NCI-H748 (cell line): ENCODE results near the gene CAMK1G.

Experiments used
- DNase-seq: peaks from one replicate; lab custom pipeline; 2025; ENCODE audit not compliant: unreplicated experiment; lab: John Stamatoyannopoulos, UW

The CAMK1G gene

DNA sequence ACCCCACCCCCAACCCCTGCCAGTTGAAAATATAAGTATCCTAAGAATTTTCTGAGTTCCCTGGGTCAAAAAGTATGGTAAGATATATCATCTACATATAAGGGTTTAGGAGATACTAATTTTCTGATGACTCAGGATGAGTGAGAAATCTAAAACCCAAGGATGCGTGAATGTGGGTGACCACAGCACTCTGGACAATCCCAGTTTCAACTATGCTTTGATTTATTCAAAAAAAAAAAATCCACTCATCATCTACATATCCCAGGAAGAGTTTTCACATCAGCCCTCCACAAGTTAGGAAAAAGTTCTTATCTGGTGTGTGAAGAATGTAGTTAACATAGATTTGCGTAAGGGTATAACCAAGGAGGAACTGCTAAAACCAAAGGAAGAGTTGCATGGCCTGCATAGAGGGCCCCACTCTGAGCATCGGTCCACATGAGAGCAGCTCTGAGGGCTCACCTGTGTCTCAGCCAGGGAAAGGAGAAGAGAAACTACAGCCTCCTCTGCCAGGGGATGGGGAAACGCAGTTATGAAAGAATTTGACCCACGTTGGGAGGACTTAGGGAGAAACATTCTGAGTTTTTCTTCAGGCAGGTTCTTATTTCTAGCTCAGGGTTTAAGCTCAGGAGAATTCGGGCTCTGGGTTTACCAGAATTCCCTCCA is 50.0 kb downstream of the CAMK1G start:
- no peak for DNase-seq

DNA sequence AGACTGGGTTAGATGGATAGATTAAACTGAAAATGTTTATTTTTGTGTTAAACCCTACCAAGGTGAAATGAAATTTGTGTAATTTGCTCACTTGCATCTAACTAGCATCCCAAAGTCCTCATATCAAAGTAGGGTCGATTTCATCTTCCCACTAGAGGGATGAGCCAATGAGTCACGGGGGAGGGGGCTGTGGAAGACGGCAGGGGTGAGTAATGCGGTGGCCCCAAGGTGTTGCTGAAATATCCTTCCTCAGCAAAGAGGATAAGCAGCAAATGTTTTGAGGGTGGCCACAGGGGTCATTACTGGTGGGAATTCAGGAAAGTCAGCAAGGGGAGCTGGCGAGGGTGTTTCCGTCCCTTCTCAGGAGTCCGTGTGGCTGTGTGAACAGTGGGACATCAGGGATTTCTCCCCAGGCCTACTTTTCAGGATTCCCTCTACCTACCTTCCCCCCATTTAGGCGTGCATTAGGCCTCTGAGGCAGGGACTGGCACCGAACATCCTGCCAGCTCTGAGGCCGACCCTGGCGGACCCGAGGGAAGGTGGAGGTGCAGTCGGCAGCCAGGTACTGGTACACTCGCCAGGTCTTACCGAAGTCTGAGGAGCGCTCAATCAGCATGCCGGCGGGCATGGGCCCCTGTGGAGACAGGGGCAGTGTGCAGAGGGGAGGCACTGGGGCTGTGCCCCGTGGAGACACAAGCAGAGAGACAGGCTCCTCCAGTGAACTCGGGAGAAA is 50.7 kb downstream of the CAMK1G start:
- no peak for DNase-seq

DNA sequence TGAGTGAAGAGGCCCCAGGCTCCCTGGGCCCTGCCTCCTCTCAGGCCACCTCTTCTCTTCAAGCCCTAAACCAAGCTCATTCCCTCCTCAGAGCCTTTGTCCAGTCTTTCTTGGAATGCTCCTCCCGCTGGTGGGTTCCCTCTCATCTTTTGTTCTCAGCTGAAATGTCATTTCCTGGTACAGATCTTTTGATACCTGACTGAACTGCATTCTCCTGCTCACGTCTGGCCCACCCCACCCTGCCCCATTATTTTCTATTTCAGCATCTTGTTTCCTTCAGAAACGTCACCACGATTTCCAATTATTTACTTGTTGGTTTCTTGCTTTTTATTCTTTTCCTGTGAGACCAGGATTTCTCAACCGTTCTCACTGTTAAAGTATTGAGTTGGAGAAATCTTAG is 52.3 kb downstream of the CAMK1G start:
- DNase-seq, result no peak

DNA sequence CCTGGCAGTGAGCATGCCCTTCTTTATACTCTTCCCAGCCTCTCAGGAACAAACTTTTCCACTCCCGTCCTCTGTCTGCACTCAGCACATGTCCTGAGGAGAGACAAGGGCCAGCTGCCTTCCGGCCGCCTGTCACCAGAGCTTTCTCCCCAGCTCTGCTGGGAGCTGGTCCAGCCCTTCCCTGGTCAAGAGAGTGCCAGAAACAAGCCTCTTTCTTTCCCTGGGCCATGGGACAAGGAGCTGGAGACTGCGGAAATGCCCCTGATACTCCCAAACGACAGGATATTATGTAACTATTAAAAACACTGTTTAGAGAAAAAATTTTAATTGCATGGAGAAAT is 58.3 kb downstream of the CAMK1G start:
- no peak for DNase-seq

DNA sequence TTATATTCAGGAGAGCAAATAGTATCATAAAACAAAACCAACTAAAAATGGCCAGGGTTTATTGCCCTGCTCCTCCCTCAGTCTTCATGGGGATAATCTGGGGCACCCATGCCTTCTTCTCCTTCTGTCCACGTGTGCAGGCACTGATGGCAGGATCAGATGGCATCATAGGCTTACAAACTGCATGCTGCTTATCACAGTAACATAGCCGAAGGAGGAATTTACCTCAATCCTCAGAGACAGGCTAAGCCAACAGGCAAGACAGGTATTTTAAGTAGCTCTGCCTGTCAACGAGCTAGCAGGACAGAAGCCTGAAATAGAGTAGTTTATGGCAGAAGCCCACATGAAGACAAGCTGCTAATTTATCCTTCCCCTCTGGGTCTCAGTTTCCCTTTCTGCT is 59.3 kb downstream of the CAMK1G start:
- no peak for DNase-seq

DNA sequence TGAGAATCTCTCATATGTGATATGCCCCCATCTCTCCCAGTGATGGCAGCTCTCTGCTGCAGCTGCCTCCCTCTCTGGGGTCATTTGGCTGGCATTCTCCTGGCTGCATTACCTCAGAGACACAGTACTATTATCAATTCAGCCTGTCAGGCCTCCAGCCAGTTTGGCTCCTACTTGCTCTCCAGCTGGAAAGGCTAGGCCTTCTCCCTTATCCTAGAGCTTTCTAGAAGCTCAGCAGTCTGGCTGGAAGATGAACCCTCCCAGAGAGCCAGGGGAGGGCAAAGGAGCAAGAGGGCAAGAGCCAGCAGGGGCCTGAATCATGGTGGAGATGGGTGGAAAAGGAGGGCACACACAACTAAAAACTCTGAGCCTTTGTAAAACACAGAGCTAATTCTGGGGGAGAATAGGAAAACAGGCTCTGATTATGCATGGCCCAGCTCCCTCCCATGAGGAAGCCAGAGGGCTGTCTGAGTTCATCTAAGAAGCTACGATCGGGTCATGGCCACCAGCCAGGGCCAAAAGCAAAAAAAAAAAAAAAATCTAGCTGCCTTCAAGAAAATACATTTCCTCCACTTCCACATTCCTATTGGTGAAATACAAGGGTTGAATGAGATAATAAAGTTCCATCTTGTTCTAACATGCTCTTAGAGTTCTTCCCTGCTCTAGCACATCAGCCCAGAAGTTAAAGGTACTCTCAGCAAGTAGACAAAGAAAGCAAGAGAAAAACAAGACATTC is 59.9 kb downstream of the CAMK1G start:
- no peak for DNase-seq

DNA sequence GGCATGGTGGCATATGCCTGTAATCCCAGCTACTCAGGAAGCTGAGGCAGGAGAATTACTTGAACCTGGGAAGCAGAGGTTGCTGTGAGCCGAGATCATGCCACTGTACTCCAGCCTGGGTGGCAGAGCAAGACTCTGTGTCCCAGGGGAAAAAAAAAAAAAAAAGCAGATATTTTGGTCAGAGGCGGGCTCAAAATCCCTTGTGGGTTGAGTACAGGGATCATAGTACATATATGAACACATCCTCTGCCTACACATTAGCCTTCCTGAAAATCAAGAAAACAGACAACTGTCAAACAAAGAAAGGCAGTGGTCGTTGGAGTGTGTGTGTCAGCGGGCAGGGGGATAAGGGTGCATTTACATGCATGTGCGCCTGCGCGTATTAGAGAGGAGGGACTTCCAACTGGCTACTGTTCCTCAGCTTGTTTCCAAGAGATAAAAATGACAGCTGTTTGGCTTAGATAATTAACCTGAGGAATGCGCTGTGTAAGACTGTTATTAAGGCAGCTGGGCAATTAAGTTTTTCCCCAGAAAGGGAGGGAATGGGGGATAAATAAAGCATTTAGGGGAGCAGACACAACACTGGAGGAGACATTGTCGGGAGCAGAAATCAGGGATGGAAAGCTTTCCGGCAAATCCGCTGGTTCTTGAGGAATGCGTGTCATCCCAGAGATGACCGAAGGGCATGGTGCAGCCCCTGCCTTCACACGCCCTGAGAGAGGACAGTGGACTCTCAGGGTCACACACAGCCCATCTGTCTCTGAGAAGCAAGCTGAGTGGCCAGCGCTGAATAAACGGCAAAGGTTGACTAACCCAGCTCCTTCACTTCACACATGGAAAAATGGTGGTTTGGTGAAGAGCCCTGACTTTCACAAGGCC is 62.3 kb downstream of the CAMK1G start:
- DNase-seq, result peak; percentile 25

DNA sequence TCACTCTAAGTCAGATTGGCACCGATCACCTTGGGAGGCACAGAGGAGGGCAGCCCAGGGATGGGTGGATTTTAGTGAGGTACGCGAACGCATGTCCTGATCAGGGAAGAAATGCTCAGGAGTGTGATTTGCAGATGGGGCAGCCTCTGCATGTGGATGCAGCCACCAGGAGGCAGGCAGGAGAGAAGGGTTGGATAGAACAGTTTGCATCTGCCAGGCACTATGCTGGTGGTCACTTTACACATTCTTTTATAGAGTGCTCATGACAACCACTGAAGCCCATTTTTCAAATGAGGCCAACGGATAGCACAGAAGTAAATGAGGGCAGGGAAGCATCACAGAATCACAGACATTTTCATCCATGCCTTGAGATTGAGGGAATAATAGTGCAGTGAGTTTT is 63.0 kb downstream of the CAMK1G start:
- no peak for DNase-seq

DNA sequence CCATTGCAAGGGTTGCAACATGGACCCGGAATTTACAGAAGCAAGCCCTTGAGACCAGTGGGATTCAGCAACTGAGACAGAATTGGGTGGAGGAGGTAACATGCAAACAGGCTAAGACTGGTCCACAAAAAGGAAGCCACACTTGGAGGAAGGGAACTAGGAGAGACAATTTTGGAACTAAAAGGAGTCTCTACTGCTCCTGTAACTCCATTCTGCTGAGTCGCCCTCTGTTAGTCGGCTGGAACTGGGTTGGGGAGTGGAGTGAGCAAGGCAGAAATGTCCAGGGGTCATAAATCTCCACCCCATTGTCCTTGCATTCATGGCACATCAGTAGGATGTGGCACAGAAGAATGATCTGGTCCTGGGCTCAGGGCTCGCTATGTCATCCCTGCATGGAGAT is 63.6 kb downstream of the CAMK1G start:
- no peak for DNase-seq

DNA sequence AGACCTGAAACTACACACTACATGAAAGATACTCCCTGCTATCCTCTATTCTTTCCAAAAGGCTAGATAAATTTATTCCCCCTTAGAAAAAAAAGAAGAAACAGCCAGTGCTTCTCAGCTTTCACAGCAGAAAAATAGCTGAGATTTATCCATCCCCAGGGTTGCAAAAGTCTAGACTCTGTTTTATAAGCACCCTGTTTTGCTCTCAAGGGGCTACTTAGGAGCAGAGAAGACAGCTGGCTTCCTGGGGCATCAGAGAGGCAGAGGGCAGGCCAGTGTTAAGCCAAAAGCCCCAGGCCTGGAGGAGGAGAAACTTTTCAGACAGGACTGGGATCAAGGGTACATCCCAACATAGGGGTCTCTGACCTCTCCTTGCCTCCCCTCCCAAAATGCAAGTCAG is 64.8 kb downstream of the CAMK1G start:
- DNase-seq, result no peak

DNA sequence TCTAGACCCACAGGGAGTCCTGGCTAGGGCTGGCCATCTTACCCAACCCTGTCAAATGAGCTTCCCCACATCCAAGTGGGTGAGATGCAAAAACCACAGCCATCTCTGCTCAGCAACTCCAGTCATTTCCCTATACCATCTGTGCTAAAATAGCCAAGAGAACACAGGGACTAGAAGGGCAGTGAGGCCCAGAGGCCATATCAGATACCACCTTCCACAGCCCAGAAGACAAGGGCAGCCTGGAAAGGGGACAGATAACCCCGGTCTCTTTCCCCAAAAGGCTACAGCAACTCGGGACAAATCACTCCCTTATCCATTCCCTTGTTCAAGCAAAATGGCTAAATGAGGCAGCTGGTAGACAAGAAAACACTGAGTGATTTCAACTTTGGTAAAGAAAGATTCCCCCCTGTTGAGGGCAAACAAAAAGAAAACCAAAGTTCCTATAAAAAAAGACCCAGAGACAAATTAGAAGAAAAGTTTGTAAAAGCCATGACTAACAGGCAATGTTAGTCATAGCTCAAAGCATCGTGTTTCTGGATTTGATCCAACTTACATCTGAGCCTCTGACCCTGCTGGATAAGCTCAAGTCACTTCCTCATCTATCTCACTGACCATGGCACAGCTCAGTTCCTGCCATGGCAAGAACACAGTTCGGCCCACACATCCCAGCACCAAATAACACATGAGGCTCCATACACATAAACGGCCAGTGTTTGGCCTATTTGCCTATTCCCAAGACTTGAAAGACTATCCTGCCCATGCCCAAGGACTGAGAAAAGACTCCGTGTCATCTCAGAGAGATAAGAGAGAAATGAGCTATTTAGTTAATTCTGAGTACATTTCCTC is 65.6 kb downstream of the CAMK1G start:
- no peak for DNase-seq

DNA sequence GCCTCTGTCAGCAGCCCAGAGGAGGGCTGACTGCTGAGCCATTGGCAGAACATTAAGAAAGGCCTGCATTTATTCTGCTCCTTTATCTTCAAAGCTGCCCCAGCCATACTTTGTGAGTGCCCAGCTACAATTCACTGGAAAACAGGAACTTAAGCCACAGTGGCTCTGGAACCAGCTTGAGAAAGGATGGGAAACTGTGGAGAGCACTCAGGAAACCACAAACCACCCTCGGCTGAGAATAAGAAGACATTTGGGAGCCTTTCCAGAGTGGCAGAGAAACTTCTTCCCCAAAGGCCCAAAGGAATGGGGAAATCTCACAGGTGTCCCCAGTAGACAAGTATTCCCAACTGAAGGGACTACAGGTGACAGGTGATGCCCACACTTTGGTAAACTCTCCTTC is 66.9 kb downstream of the CAMK1G start:
- no peak for DNase-seq

DNA sequence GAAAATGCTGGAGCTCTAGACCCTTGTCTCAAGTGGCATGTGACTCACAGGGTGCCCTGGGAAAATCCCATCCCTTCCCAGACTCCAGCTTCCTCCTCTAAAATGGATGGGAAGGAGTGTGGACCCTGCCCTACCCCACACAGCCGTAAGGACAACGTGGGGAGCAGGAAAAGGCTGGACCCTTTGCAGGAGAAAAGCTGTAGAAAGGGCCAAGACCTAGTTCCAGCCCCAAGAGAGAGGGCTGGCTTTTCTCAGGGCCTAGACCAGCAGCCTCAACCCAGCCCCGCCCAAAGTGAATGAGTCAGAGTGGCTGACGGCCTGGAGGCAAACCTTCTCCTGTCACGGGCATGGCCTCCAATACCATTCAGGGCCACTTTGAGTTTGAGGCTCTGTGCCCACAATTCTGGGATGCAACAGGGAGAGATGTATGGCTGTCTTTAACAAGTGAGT is 67.6 kb downstream of the CAMK1G start:
- DNase-seq, result peak; percentile 27

DNA sequence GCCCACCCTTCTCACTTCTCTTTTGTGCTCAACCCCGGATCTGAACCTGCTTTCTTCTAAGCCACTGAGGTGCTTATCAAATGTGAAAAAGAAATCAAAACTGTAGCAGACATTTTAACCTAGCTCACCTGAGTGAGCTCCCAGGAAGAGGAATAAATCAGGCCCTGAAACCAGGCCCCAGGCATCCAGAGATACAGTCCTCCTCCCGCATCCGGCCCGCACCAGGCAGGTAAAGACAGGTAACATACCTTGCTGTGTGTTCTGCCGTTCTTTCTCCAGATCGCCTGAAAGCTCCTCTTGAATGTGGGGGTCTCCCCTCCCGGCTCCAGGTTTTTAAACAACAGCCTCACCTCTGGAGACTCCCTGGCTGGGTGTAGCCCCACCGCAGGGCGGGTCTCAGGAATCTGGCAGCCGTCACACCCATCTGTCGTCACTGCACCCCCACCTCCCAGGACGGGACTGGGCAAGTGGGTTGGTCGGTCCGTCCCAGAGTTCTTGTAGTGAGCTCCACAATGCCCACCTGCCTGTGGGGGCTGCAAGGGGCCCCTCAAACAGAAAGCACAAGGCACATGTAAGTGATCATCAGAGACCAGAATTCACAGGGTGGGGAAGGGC is 68.7 kb downstream of the CAMK1G start, which contains the start of gene LAMB3:
LAMB3 (minus strand) TSS at position 305 of the 615 bp plus-strand sequence. CDS start 1,481 bp downstream, outside the sequence.
- peak; percentile 15 for DNase-seq

DNA sequence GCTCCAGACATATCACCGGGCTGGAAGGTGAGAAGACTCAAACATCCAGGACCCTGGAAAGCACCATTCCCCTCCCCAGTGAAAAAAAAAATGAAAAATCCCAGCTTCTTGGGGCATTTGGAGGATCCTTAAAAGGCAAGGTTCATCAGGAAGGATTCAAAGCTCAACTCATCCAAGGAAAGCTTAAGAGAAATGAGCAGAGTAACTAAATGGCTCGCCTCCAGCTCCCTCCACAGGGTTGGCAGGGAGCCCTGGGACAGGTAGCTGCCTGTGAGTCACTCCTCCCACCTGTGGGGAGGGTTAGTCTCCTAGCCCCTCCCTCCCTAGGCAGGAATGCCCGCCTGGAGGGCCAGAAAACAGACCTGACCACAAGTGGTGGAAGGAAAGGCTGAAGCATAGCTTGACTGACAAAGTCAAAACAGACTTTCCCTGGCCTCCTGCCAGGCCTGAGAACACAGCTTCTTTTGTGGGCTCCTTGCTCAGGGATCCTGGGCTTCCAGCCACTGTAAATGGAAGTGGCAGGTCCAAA is 69.4 kb downstream of the CAMK1G start:
- peak; percentile 93 for DNase-seq

DNA sequence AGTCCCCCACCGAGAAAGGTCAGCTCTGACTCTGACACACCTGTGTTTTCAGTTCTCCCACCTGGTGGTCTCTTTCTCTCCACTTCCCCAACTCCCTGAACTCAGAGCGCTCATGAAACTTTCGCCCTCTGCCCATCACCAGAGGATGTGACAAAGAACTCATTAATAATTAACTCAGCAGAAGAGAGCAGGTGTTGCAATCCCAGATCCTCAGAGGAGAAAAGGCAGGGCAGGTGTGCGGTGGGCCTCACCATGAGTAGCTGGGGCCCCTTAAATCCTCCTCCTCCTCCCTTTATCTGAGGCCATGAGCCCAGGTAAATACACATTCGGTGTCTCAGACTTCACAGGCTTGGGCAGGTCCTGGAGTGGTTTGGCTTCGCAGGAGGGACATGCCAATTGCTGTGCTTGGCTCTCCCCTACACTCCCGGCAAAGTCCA is 70.4 kb downstream of the CAMK1G start:
- DNase-seq, result peak; percentile 91

DNA sequence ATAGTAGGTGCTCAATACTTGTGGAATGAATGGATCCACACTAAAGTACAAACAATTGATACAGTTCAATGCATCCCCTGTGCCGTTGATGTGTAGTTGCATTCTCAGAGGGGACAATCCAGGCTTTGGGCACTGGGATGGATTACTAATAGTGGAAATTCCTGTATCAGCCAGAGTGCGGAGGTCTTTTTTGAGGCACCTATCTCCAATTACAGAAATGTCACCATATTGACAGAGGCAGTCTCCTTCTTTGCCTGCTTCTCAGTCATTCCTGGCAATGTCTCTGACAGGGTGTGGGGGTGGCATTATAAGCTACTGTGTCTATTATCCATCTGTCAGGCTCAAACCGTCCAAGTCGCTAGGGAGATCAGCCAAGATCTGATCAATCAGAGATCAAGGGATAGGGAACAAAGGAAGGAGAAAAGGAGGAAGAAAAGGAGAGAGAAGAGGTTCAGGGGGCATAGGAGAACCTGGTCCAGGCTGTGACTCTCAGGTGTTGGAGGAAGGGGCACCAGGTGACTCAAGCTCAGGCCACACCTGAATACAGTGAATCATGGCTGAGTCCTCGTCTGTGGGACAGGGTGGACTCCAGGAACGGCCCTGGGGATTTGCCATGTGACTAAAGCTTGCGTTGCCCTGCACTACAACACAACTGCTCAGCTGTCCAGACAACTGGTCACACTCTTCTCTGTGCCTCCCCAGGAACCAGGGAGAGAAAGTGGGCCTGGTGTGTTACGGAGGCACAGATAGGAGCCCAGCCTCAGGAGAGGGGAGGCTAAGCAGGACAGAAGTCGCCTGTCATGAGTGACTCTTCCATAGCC is 72.1 kb downstream of the CAMK1G start:
- no peak for DNase-seq

DNA sequence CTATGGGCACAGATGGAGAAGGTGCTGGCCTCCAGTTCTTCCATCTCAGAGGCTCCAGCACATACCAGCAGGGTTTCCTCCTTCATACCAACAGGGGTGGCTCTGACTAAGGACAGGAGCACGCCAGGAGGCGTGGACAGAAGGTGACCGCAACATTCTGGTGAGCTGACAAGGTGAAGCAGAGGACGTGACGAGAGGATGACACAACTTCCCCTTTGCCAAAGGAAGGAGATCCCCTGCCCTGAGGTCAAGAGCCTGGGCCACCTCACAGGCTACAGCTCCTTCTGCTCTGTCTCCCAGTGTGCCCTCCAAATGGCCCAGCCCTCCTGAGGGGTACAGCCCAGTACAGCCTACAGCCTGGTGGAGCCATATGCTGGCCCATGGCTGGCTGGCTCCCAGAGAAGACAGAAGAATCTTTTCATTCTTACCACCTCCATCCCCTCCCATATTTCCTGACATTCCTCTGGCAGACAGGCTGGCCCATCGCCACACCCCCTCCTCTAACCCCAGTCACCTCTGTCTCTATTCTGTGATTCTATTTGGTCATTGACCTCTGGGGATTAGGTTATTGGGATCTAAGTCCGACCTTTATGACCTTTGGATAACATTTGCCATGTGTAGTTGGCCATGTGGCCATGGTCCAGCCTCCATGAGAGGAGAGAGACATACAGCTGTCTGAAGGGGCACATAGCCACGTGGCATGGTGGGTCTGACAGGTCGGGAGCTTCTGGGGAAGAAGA is 73.8 kb downstream of the CAMK1G start:
- DNase-seq, result no peak
